ENCODE measurements around the gene AOPEP. TPM values are rescaled to one million over a fixed set of nuclear protein-coding genes. Genes with fewer than 3 reads are reported as not detected.
A peak's percentile ranks its signal among the peaks of the same experiment; 100 is the strongest.

AOPEP gene
- total and polyA plus RNA-seq, 3 donors from 2014 or later = 31.4 to 95.0 (median 80.4) TPM

DNA sequence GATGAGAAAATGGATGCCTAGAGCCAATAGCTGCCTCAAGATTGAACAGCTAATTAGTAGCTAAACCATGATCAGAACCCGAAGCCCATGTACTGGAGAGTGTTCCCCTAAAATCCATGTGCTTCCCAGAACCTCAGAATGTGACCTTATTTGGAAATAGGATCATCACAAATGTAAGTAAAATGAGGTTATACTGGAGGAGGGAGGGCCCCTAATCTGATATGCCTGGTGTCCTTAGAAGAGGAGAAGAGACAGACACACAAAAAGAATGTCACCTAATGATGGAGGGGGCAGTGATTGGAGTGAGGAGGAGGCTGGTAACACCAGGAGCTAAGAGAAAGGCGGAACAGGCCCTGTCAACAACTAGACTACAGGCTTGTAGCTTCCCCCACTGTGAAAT is 45.9 kb upstream of the AOPEP start:
- Histone ChIP-seq H3K27ac (no peak overlapping the region), H3K4me1 (peaks cover 5% of the 10 kb centered on the region), H3K27me3 (no peaks in the 10 kb centered on the region), H3K4me3 (no peak overlapping the region), H3K36me3 (ENCODE audit: low read depth, missing control alignments) (no peaks in the 10 kb centered on the region), H3K9me3 (no peaks in the 10 kb centered on the region)
- DNase-seq = no peak
- intact Hi-C loops (cut with DNase I; ENCODE audit: low total_unique reads) = no loop called here
- TF ChIP-seq POLR2A (IDR thresholded peaks at IDR 0.05) = no peak
- TF ChIP-seq, protein P1, sequence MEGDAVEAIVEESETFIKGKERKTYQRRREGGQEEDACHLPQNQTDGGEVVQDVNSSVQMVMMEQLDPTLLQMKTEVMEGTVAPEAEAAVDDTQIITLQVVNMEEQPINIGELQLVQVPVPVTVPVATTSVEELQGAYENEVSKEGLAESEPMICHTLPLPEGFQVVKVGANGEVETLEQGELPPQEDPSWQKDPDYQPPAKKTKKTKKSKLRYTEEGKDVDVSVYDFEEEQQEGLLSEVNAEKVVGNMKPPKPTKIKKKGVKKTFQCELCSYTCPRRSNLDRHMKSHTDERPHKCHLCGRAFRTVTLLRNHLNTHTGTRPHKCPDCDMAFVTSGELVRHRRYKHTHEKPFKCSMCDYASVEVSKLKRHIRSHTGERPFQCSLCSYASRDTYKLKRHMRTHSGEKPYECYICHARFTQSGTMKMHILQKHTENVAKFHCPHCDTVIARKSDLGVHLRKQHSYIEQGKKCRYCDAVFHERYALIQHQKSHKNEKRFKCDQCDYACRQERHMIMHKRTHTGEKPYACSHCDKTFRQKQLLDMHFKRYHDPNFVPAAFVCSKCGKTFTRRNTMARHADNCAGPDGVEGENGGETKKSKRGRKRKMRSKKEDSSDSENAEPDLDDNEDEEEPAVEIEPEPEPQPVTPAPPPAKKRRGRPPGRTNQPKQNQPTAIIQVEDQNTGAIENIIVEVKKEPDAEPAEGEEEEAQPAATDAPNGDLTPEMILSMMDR (IDR thresholded peaks at IDR 0.05) = no peak
- WGBS, 2 donors = 82 to 95% methylated on average over 2 of the region's 2 CpGs

DNA sequence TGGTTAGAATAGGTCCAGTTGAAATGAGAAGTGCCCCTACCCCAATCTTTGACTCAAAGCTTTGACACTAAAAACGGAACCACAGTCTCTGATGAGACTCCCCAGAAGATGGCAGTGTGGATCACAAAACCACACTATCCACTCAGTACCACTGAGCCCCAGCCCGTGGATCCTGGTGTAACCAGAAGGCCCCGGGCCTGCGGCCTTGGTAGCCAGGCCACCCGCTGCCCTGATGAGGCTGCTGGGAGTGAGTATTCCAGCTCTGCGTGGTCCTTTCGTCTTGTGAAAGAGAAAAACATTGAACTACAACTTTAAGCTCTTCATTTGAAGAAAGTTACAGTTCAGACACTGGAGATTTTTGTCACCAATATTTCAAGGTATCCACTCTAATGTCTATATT is 45.0 kb upstream of the AOPEP start:
- 35 to 36% methylated on average over 7 of the region's 7 CpGs for WGBS, 2 donors
- H3K27me3 ChIP-seq = no peaks in the 10 kb centered on the region
- H3K9me3 ChIP-seq = no peaks in the 10 kb centered on the region
- no peak overlapping the region for H3K4me3 ChIP-seq
- no peaks in the 10 kb centered on the region for H3K36me3 ChIP-seq (ENCODE audit: low read depth, missing control alignments)
- DNase-seq = peak; percentile 86
- no peaks in the 10 kb centered on the region for H3K4me1 ChIP-seq
- intact Hi-C loops (cut with DNase I; ENCODE audit: low total_unique reads) = no loop called here
- peak overlapping the region in 1 of 2 donors; percentile 39 for H3K27ac ChIP-seq
- TF ChIP-seq POLR2A (IDR thresholded peaks at IDR 0.05) = no peak
- TF ChIP-seq, protein P1 (IDR thresholded peaks at IDR 0.05) = peak; percentile 55 to 71 (median 65)

DNA sequence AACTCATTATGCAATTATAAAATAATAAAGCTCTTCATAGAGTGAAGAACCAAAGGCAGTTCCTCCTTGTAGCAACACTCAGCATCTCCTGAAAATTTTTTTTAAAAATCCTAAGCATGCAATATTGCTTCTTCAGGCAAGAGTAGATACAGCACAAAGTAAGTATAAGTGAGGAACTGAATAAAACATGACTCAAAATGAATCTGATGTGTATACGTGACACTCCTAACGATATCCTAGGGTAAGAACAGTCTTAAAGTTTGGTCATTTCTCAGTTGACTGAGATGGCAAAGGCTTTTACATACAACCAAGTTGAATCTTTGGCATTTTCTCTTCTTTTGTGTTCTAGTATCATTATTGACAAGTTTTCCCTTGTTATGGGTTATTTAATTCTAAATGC is 41.1 kb upstream of the AOPEP start:
- 88 to 93% methylated on average over 2 of the region's 2 CpGs for WGBS, 2 donors
- no peak for DNase-seq
- Histone ChIP-seq H3K4me1 (no peaks in the 10 kb centered on the region), H3K27ac (no peak overlapping the region), H3K4me3 (no peak overlapping the region), H3K36me3 (ENCODE audit: low read depth, missing control alignments) (no peaks in the 10 kb centered on the region), H3K27me3 (no peaks in the 10 kb centered on the region), H3K9me3 (no peaks in the 10 kb centered on the region)
- TF ChIP-seq, protein P1 (IDR thresholded peaks at IDR 0.05) = no peak
- no peak for TF ChIP-seq POLR2A (IDR thresholded peaks at IDR 0.05)
- intact Hi-C loops (cut with DNase I; ENCODE audit: low total_unique reads) = no loop called here

DNA sequence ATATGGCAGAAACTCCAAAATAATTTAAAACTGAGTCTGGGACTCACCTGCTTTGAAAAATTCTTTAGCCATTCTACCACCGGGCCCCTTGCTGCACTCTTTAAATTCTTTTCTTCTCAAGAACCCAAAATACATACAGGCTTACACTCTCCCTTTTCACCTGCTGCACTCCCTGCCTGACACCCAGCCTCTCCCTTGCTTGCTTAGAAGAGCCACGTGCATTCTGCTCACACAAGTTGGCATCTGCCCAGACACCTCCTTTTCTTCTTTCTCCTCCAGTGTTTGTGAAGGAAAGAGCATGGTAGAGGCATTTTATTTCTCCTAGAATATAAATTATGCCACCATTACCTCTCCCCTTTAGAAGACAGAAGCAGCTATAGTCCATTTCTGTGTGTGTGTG is 39.0 kb upstream of the AOPEP start:
- DNase-seq = no peak
- Histone ChIP-seq H3K4me1 (no peaks in the 10 kb centered on the region), H3K27ac (no peak overlapping the region), H3K27me3 (no peaks in the 10 kb centered on the region), H3K36me3 (ENCODE audit: low read depth, missing control alignments) (no peaks in the 10 kb centered on the region), H3K4me3 (no peak overlapping the region), H3K9me3 (no peaks in the 10 kb centered on the region)
- TF ChIP-seq POLR2A (IDR thresholded peaks at IDR 0.05) = no peak
- TF ChIP-seq, protein P1 (IDR thresholded peaks at IDR 0.05) = no peak
- 62 to 80% methylated on average over 2 of the region's 2 CpGs for WGBS, 2 donors
- intact Hi-C loops (cut with DNase I; ENCODE audit: low total_unique reads) = no loop called here

DNA sequence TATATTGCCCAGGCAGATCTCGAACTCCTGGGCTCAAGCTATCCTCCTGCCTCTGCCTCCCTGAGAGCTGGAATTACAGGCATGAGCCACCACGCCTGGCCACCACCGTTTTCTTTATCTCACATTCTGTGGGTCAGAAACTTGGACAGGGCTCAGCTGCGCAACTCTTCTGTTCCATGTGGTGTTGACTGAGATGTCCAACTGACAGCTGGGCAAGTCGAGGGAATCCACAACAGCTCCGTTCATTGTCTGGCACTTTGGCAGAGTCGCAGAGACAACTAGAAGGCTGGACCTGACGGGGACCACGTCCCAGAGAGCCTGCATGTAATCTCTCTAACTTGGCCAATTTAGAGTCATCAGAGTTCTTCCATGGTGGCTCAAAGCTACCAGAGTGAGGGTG is 36.2 kb upstream of the AOPEP start:
- H3K36me3 ChIP-seq (ENCODE audit: low read depth, missing control alignments) = no peaks in the 10 kb centered on the region
- WGBS, 2 donors = 90 to 91% methylated on average over 6 to 9 of the region's 9 CpGs
- H3K27ac ChIP-seq = no peak overlapping the region
- no peaks in the 10 kb centered on the region for H3K4me1 ChIP-seq
- H3K27me3 ChIP-seq = no peaks in the 10 kb centered on the region
- no peak for TF ChIP-seq POLR2A (IDR thresholded peaks at IDR 0.05)
- TF ChIP-seq, protein P1 (IDR thresholded peaks at IDR 0.05) = no peak
- no peak for DNase-seq
- H3K9me3 ChIP-seq = no peaks in the 10 kb centered on the region
- H3K4me3 ChIP-seq = no peak overlapping the region
- intact Hi-C loops (cut with DNase I; ENCODE audit: low total_unique reads) = no loop called here

All from testis (tissue), 3 donors.